GM21381 (cell line): Measurements from ENCODE around the gene GIMAP8.
"Not testable (repeated sequence)": the region's sequence is repeated elsewhere in the genome, so short reads cannot be mapped to it uniquely, and the experiment has no call there.

Experiments
- ATAC-seq: cut with Tn5 transposase; IDR thresholded peaks from one replicate; pipeline ENCODE4 v1.9.1; 2021; ENCODE audit warnings: mild to moderate bottlenecking, moderate library complexity; ENCODE audit not compliant: unreplicated experiment

GIMAP8 gene

DNA sequence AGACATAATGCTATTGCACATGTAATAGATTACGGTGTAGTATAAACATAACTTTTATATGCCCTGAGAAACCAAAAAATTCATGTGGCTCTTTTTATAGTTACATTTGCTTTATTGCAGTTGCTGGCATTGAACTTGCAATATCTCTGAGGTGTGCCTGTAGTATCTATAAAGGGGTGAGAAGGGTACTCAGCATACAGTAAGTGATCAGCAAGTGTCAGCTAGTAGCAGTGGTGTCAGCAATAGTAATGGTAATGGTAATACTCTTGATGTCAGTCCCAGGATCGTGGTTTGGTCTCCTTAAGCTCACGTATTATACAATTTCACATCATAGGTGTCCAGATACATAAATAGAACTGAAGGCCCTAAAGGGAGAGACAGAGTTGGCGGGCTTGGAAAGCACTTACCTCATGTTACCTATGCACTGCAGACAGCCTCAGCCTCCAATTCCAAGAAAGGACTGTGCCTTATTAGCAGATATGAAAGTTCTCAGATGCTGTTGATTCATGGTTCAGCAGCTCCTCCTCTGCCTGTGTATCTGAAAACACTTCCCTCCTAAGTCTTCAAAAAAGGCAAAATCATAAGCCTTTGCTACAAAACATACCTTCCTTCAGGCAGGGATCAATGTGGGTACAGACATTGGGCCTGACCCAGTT is 57.6 kb downstream of the GIMAP8 start:
- no peak for ATAC-seq

DNA sequence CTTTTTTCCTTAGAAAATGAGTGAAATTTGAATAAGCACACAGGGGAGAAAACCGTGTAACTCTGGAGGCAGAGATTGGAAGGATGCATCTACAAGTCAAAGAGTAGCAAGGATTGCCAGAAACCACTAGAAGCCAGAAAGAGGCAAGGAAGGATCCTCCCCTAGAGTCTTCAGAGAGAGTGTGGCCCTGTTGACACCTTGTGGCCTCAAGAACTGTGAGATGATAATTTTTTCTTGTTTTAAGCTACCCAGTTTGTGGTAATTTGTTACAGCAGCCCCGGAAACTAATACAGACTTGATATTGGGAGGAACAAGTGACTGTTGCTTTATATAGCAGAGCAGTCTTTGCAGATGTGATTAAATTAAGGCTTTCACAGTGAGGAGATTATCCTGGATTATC is 60.6 kb downstream of the GIMAP8 start:
- no peak for ATAC-seq

DNA sequence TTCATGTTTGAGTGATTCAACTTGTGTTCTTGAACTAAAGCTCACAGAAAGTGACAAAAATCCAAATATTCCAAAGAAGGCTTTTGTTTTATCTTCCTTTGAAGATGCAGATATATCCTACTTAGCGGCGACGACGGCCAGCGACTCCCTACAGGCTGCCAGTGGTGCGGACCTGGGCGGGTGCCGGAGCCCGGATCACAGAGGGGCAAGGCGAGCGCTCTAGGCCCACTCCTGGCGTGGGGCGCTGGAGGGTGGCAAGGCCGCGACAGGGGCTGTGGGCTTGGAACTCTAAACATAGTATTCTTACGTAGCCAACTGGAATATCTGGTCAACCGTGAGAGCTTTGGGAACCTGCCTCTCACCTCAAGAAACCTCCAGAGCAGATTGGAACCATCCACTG is 63.3 kb downstream of the GIMAP8 start:
- no peak for ATAC-seq

DNA sequence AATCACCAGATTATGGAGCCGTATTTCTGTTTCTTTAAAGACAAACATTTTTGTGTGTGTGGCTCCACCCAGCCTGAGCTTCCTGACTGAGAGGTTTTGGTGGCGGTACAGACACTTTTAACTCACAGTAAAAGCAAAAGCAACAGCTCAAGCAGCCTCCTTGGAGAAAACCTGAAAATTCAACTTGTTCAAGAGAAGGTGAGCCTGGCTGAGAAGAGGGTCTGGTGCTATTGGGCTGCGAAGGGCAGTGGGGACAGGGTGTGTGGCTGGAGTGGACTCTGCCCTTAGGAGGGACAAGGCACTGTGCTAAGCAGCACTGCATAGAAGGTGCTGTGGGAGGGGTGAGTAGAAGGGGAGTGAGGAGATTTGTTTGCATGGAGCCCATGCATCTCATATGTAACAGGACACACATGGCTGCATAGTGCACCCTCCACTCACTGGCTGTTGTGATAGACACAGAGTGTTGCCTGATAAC is 64.4 kb downstream of the GIMAP8 start, which contains the start of gene GIMAP7:
GIMAP7 (plus strand) TSS at position 125 of the 475 bp plus-strand sequence. CDS start 5,103 bp downstream, outside the sequence.
- peak; percentile 52 for ATAC-seq

DNA sequence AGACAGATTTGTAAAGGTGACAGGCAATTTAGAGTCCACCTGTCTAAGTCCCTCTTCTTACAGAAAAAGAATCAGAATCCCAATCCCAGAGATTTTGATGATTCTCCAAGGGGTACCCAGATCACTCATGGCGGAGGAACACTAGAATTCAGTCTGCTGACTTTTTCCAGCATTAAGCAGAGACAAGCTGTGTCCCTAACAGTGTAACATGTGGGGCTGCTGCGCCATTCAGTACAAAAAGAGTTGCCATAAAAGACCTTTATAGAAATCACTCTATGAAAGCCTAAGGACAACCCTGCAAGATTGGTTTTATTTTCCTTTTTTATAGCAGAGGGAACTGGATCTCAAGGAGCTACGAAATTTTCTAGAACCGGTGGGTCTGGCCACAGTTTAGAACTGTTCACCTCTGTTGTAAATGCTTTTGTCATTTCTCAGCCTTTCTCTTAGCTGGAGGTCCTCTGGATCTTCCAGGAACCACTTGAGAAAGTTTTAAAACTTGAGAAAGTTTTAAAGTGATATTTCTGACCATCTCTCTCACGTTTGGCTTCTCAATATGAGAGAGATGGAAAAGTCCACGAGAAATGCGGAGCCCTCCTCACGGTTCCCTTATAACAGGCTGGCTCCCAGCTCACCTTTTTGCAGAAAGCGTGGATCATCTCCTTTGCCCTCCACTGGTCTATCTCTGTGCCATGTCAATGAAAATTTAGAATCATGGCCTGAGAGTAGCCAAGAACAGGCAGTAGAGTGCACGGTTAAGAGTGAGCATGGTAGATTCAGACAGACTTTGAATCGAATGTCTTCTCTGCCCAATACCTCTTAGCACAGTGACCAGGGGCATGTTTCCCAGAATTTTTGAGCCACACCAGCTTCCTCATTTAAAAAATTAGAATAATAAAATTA is 65.1 kb downstream of the GIMAP8 start:
- peak; percentile 19 for ATAC-seq

DNA sequence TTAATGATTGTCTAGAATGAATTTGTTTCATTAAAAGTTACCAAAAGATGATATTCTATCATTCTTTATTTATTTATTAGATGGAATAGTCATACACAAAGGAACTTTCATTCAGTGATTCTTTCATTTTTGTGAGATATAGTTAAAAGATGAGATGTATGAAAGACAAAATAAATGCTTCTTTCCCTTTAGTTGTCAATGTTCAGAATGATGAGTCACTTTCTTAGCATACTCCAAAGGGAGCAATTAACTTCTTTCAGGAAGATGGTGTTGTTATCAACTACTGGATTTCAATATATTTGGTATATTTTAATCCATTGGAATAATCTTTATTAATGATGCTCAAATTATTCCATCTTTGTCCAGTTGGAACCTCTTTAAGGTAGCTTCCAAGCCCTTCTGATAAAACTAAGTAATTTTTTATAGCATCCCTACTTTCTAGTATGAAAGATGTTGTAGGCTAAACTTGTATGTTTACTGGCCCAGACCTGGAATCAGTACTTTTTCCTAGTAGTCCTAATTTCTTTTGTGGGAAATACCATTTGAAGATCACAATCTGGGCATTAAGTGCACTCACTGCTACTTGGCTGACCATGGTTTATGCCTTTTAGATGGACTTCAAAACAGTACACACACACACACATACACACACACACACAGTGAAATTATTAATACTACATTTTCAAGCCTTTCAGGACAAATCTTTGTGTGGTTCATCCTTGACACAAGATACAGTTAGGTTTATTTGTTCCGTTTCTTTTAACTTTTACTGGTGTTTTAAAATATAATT is 66.7 kb downstream of the GIMAP8 start:
- ATAC-seq: no peak

DNA sequence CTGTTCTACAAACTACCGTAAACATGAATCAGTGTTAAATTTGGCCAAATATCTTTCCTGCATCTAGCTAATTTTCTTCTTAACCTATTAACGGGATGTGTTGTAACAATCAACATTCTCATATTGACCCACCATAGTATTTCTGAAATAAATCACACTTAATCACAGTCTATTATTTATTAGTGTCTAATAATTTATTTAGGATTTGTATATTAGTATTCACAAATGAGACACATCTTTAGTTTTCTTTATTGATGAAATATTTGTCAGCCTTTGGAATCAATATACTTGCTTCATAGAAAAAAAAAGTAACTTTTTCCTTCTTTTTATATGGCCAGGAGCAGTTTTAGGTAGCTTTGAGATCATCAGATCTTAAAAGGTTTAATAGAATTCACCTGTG is 68.9 kb downstream of the GIMAP8 start:
- no peak for ATAC-seq

DNA sequence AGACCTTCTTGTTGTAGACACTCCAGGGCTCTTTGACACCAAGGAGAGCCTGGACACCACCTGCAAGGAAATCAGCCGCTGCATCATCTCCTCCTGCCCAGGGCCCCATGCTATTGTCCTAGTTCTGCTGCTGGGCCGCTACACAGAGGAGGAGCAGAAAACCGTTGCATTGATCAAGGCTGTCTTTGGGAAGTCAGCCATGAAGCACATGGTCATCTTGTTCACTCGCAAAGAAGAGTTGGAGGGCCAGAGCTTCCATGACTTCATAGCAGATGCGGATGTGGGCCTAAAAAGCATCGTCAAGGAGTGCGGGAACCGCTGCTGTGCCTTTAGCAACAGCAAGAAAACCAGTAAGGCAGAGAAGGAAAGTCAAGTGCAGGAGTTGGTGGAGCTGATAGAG is 69.7 kb downstream of the GIMAP8 start:
- ATAC-seq: no peak

DNA sequence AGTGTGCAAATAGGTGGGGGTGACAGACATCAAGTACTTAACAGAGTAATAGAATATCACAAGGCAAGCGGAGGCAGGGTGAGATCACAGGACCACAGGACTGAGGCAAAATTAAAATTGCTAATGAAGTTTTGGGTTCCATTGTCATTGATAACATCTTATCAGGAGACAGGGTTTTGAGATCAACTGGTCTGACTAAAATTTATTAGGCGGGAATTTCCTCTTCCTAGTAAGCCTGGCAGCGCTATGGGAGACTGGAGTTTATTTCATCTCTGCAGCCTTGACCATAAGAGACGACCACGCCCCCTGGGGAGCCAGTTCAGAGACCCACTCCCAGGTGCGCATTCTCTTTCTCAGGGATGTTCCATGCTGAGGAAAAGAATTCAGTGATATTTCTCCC is 72.5 kb downstream of the GIMAP8 start:
- ATAC-seq: not testable (repeated sequence)

DNA sequence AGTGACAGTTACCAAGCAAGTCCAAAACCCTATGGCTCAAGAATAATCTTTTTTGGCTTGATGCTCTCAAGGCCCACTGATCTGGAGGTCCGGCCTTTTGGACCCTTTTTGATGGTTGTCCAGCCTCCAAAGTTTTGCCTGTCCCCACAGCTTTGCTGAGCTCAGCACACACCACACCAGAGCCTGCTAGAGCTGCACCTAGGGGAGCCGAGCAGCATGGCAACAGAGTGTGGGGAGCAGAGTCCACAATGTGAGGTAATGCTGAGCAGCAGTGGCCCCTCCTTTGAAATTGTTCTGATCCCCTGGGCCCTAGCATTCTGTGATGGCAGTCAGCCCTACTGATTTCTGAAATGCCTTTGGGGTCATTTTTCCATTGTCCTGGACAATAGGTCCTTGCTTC is 73.6 kb downstream of the GIMAP8 start:
- ATAC-seq: no peak
